PC-3 (cell line): Measurements from ENCODE around the gene GPR108.
A peak's percentile ranks its signal among the peaks of the same experiment; 100 is the strongest.

ENCODE experiments used
- EZH2 ChIP-seq: fragments of 300-600 bp; sonication (generic); IDR thresholded peaks from one replicate; pipeline ENCODE4 v1.6.1; 2017; ENCODE audit warnings: antibody characterized with exemption, mild to moderate bottlenecking, low read length; ENCODE audit not compliant: unreplicated experiment
- EZH2phosphoT487 ChIP-seq: fragments of 300-600 bp; sonication (generic); IDR thresholded peaks from 2 replicates; pipeline ENCODE4 v1.6.1; 2018; ENCODE audit warnings: mild to moderate bottlenecking, antibody characterized with exemption, low read length, borderline replicate concordance
- TF ChIP-seq, protein P1 (sequence below): fragments of 300-600 bp; sonication (generic); conservative IDR thresholded peaks from 2 replicates; pipeline ENCODE4 v1.5.1; 2017; ENCODE audit warnings: antibody characterized with exemption, low read depth, mild to moderate bottlenecking, low read length

DNA sequence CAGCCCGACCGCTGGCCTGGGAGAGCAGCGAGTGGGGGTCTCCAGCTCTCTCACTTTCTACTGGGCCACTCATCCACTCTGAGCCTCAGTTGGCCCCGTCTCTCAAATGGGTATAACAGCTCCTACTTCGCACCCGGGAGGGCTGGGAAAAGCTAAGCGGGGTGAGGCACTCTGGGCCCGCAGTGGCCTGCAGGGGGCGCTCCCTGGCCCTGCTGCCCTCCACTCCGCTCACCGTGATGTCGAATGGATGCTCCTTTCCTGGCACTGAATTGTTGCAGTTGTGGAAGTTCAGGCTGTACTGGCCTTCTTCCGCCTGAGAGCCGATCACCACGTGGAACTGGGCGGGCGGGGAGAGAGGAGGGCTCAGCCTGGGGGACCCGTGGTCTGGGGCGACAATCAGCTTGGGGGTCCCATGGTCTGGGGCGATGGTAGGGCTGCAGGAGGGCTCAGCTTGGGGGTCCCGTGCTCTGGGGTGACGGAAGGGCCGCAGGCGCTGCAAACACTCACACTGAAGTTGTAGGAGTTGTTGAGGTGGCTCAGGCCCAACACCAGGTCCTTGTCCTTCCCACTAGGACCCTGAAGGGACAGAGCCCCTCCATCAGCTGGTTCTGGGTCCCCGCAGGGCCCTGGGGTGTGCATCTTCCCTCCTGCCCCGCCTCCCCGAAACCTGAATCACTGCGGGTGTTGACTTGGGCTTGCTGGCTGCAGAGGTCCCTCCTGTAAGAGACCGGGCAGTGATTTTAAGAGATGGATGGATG is 3.9 kb downstream of the GPR108 start:
- TF ChIP-seq, protein P1, sequence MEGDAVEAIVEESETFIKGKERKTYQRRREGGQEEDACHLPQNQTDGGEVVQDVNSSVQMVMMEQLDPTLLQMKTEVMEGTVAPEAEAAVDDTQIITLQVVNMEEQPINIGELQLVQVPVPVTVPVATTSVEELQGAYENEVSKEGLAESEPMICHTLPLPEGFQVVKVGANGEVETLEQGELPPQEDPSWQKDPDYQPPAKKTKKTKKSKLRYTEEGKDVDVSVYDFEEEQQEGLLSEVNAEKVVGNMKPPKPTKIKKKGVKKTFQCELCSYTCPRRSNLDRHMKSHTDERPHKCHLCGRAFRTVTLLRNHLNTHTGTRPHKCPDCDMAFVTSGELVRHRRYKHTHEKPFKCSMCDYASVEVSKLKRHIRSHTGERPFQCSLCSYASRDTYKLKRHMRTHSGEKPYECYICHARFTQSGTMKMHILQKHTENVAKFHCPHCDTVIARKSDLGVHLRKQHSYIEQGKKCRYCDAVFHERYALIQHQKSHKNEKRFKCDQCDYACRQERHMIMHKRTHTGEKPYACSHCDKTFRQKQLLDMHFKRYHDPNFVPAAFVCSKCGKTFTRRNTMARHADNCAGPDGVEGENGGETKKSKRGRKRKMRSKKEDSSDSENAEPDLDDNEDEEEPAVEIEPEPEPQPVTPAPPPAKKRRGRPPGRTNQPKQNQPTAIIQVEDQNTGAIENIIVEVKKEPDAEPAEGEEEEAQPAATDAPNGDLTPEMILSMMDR: peak; percentile 52
- TF ChIP-seq EZH2phosphoT487 (no peak), EZH2 (no peak)
